Measurements from ENCODE around the gene CDC42EP1.
A peak's percentile ranks its signal among the peaks of the same experiment; 100 is the strongest.
"Not testable (repeated sequence)": the region's sequence is repeated elsewhere in the genome, so short reads cannot be mapped to it uniquely, and the experiment has no call there.

CDC42EP1 gene

GRCh38 chr22:37529652-37530345 lies 30.5 kb upstream of the CDC42EP1 start:
- Histone ChIP-seq H3K27ac (no peak overlapping the region), H3K4me3 (no peak overlapping the region)

GRCh38 chr22:37533995-37534394 lies 26.3 kb upstream of the CDC42EP1 start:
- Histone ChIP-seq H3K4me3 (no peak overlapping the region), H3K27ac (no peak overlapping the region)

GRCh38 chr22:37534445-37534844 lies 25.8 kb upstream of the CDC42EP1 start:
- Histone ChIP-seq H3K4me3 (no peak overlapping the region), H3K27ac (no peak overlapping the region)

- no peak overlapping the region for H3K27ac ChIP-seq
- no peak overlapping the region for H3K4me3 ChIP-seq
Observed at GRCh38 chr22:37535159-37535558, 25.1 kb upstream of the CDC42EP1 start.

GRCh38 chr22:37538590-37539357 lies 21.5 kb upstream of the CDC42EP1 start:
- H3K27ac ChIP-seq: peak overlapping the region in 3 of 21 experiments; percentile 24 to 58 (median 35)
- no peak overlapping the region for H3K4me3 ChIP-seq

GRCh38 chr22:37539790-37540189 lies 20.5 kb upstream of the CDC42EP1 start:
- H3K4me3 ChIP-seq, H3K27ac ChIP-seq: not testable (repeated sequence)

- peak overlapping the region in 16 of 21 experiments; percentile 42 to 79 (median 66) for H3K27ac ChIP-seq
Observed at GRCh38 chr22:37542416-37542815, 17.9 kb upstream of the CDC42EP1 start.

GRCh38 chr22:37542959-37543358 lies 17.3 kb upstream of the CDC42EP1 start:
- peak overlapping the region in 5 of 21 experiments; percentile 43 to 77 (median 64) for H3K27ac ChIP-seq
- no peak overlapping the region for H3K4me3 ChIP-seq

More at GRCh38 chr22:37542416-37542815, 17.9 kb upstream of the CDC42EP1 start:
- H3K4me3 ChIP-seq: not testable (repeated sequence)

- peak overlapping the region in 2 of 7 experiments; percentile 1 to 23 for H3K4me3 ChIP-seq
- H3K27ac ChIP-seq: peak overlapping the region; percentile 44 to 87 (median 81)
Observed at GRCh38 chr22:37544955-37545702, 15.2 kb upstream of the CDC42EP1 start.

GRCh38 chr22:37545703-37546436 lies 14.4 kb upstream of the CDC42EP1 start:
- H3K27ac ChIP-seq: peak overlapping the region; percentile 44 to 87 (median 81)
- peak overlapping the region in 5 of 7 experiments; percentile 1 to 23 (median 1) for H3K4me3 ChIP-seq

GRCh38 chr22:37546437-37547250 lies 13.6 kb upstream of the CDC42EP1 start:
- H3K4me3 ChIP-seq: no peak overlapping the region

GRCh38 chr22:37547251-37547741 lies 13.0 kb upstream of the CDC42EP1 start:
- H3K27ac ChIP-seq: peak overlapping the region in 20 of 21 experiments; percentile 21 to 87 (median 80)
- no peak overlapping the region for H3K4me3 ChIP-seq

More at GRCh38 chr22:37546437-37547250, 13.6 kb upstream of the CDC42EP1 start:
- peak overlapping the region; percentile 9 to 87 (median 81) for H3K27ac ChIP-seq

GRCh38 chr22:37549704-37550059 lies 10.6 kb upstream of the CDC42EP1 start:
- Histone ChIP-seq H3K4me3 (no peak overlapping the region), H3K27ac (peak overlapping the region in 1 of 21 experiments; percentile 21)

GRCh38 chr22:37550921-37551320 lies 9.4 kb upstream of the CDC42EP1 start:
- not testable (repeated sequence) for H3K27ac ChIP-seq, H3K4me3 ChIP-seq

GRCh38 chr22:37551981-37552380 lies 8.3 kb upstream of the CDC42EP1 start:
- peak overlapping the region in 18 of 21 experiments; percentile 27 to 81 (median 66) for H3K27ac ChIP-seq

GRCh38 chr22:37552524-37553163 lies 7.6 kb upstream of the CDC42EP1 start:
- peak overlapping the region in 19 of 21 experiments; percentile 20 to 81 (median 65) for H3K27ac ChIP-seq
- no peak overlapping the region for H3K4me3 ChIP-seq

More at GRCh38 chr22:37551981-37552380, 8.3 kb upstream of the CDC42EP1 start:
- no peak overlapping the region for H3K4me3 ChIP-seq

- Histone ChIP-seq H3K4me3 (no peak overlapping the region), H3K27ac (no peak overlapping the region)
Observed at GRCh38 chr22:37553725-37554124, 6.6 kb upstream of the CDC42EP1 start.

GRCh38 chr22:37555029-37555428 lies 5.3 kb upstream of the CDC42EP1 start:
- H3K4me3 ChIP-seq: no peak overlapping the region
- no peak overlapping the region for H3K27ac ChIP-seq

Data from skin epidermis (tissue), 12 donors.